Jurkat, Clone E6-1 (cell line): ENCODE measurements around the gene PALB2.
A peak's percentile ranks its signal among the peaks of the same experiment; 100 is the strongest.
"Not testable (repeated sequence)": the region's sequence is repeated elsewhere in the genome, so short reads cannot be mapped to it uniquely, and the experiment has no call there.

Experiments used
- DNase-seq: peaks from one replicate; pipeline ENCODE4 v3.0.0-alpha.2; 2011; ENCODE audit warnings: low read depth, low spot score
- H3K4me3 ChIP-seq: 2 replicates; pipeline ENCODE4 v1.5.1; 2011; ENCODE audit warnings: mild to moderate bottlenecking, low read length, control low read depth, moderate library complexity

PALB2 gene

GRCh38 chr16:23651943-23652468 lies 10.9 kb upstream of the PALB2 start:
- no peak overlapping the region for H3K4me3 ChIP-seq

GRCh38 chr16:23650674-23651416 lies 9.7 kb upstream of the PALB2 start:
- no peak for DNase-seq
- H3K4me3 ChIP-seq = no peak overlapping the region

More at GRCh38 chr16:23651943-23652468, 10.9 kb upstream of the PALB2 start:
- DNase-seq = no peak

GRCh38 chr16:23642246-23642774 lies 1.2 kb upstream of the PALB2 start:
- peak overlapping the region; percentile 100 for H3K4me3 ChIP-seq
- no peak for DNase-seq

- H3K4me3 ChIP-seq = peak overlapping the region; percentile 100
- peak; percentile 3 for DNase-seq
Observed at GRCh38 chr16:23640615-23640930, 537 bp downstream of the PALB2 start.

GRCh38 chr16:23635958-23636357 lies 5.2 kb downstream of the PALB2 start:
- DNase-seq = no peak
- no peak overlapping the region for H3K4me3 ChIP-seq

- H3K4me3 ChIP-seq = no peak overlapping the region
- no peak for DNase-seq
Observed at GRCh38 chr16:23634461-23635036, 6.6 kb downstream of the PALB2 start.

GRCh38 chr16:23631874-23632273 lies 9.2 kb downstream of the PALB2 start:
- not testable (repeated sequence) for DNase-seq, H3K4me3 ChIP-seq

- DNase-seq = no peak
- H3K4me3 ChIP-seq = no peak overlapping the region
Observed at GRCh38 chr16:23629516-23629915, 11.6 kb downstream of the PALB2 start.

- no peak for DNase-seq
- H3K4me3 ChIP-seq = no peak overlapping the region
Observed at GRCh38 chr16:23624092-23624491, 17.0 kb downstream of the PALB2 start.

- DNase-seq = no peak
Observed at GRCh38 chr16:23615805-23616204, 25.3 kb downstream of the PALB2 start.

GRCh38 chr16:23611936-23612335 lies 29.2 kb downstream of the PALB2 start:
- DNase-seq = no peak
- H3K4me3 ChIP-seq = no peak overlapping the region

More at GRCh38 chr16:23615805-23616204, 25.3 kb downstream of the PALB2 start:
- no peak overlapping the region for H3K4me3 ChIP-seq

- DNase-seq, H3K4me3 ChIP-seq: not testable (repeated sequence)
Observed at GRCh38 chr16:23610905-23611304, 30.2 kb downstream of the PALB2 start.

- no peak overlapping the region for H3K4me3 ChIP-seq
- no peak for DNase-seq
Observed at GRCh38 chr16:23609929-23610328, 31.2 kb downstream of the PALB2 start.

- DNase-seq = no peak
- H3K4me3 ChIP-seq = no peak overlapping the region
Observed at GRCh38 chr16:23608194-23608593, 32.9 kb downstream of the PALB2 start.

- no peak for DNase-seq
- no peak overlapping the region for H3K4me3 ChIP-seq
Observed at GRCh38 chr16:23607726-23608125, 33.4 kb downstream of the PALB2 start.

GRCh38 chr16:23597003-23597756 lies 43.9 kb downstream of the PALB2 start:
- DNase-seq = peak; percentile 40
- no peak overlapping the region for H3K4me3 ChIP-seq

GRCh38 chr16:23595951-23596720 lies 45.0 kb downstream of the PALB2 start, which contains the start of gene NDUFAB1:
Gene NDUFAB1 (minus strand): TSS chr16:23596316. CDS start chr16:23596290, 26 bp downstream.
- peak; percentile 74 for DNase-seq

GRCh38 chr16:23595246-23595950 lies 45.7 kb downstream of the PALB2 start:
- DNase-seq = no peak
- peak overlapping the region; percentile 100 for H3K4me3 ChIP-seq

More at GRCh38 chr16:23595951-23596720, 45.0 kb downstream of the PALB2 start, which contains the start of gene NDUFAB1:
- peak within 1 kb of the TSS; percentile 100 for H3K4me3 ChIP-seq
